HepG2 (cell line): ENCODE data around the gene HNRNPL. TPM values are rescaled to one million over a fixed set of nuclear protein-coding genes. Genes with fewer than 3 reads are reported as not detected.
A peak's percentile ranks its signal among the peaks of the same experiment; 100 is the strongest.
"Not testable (repeated sequence)": the region's sequence is repeated elsewhere in the genome, so short reads cannot be mapped to it uniquely, and the experiment has no call there.

Experiments used
- ARID5B ChIP-seq: IDR thresholded peaks from 2 replicates; pipeline ENCODE4 v1.4.0; 2020; ENCODE audit warnings: mild to moderate bottlenecking, missing genetic modification reagents
- BHLHE40 ChIP-seq: IDR thresholded peaks from 2 replicates; pipeline ENCODE4 v1.6.1; 2011; ENCODE audit warnings: low read length, improper control_type of control experiment
- MAFK ChIP-seq, 2 experiments: IDR thresholded peaks in 1 of 2; conservative IDR thresholded peaks in 1 of 2; 2 replicates each; pipeline ENCODE4 v1.6.1; 2011; ENCODE audit warnings: improper control_type of control experiment in 2 of 2, low read length in 2 of 2
- NR2F6 ChIP-seq, 2 experiments: IDR thresholded peaks; 2 replicates each; pipeline ENCODE4 v1.6.1; 2016; ENCODE audit warnings: antibody characterized with exemption in 1 of 2, mild to moderate bottlenecking in 1 of 2
- PATZ1 ChIP-seq: sonication (generic); formaldehyde crosslinking; IDR thresholded peaks from 2 replicates; pipeline ENCODE4 v1.4.0; 2020; ENCODE audit warnings: missing genetic modification reagents
- PHF21A ChIP-seq: sonication (generic); formaldehyde crosslinking; IDR thresholded peaks from 2 replicates; pipeline ENCODE4 v1.5.0; 2020; ENCODE audit warnings: mild to moderate bottlenecking, missing genetic modification reagents
- PHF8 ChIP-seq: sonication (generic); formaldehyde crosslinking; IDR thresholded peaks from 2 replicates; pipeline ENCODE4 v1.5.0; 2020; ENCODE audit warnings: missing genetic modification reagents
- SOX6 ChIP-seq, 2 experiments: fragments of 450-650 bp in 1 of 2; sonication (generic) in 1 of 2; formaldehyde crosslinking in 1 of 2; IDR thresholded peaks; 2 replicates each; pipeline versions ENCODE4 v1.4.0 to v1.6.1; 2017 to 2020; ENCODE audit warnings: antibody characterized with exemption in 1 of 2, mild to moderate bottlenecking in 1 of 2, missing genetic modification reagents in 1 of 2
- SPEN ChIP-seq: sonication (generic); formaldehyde crosslinking; IDR thresholded peaks from 2 replicates; pipeline ENCODE4 v1.5.1; 2020; ENCODE audit warnings: low read depth, mild to moderate bottlenecking, missing genetic modification reagents
- TBX2 ChIP-seq: sonication (generic); formaldehyde crosslinking; IDR thresholded peaks from 2 replicates; pipeline ENCODE4 v1.5.0; 2020; ENCODE audit warnings: missing genetic modification reagents, mild to moderate bottlenecking, borderline replicate concordance
- ZBTB7B ChIP-seq: sonication (generic); formaldehyde crosslinking; IDR thresholded peaks from 2 replicates; pipeline ENCODE4 v1.4.0; 2020; ENCODE audit warnings: missing genetic modification reagents
- ZFY ChIP-seq: sonication (generic); formaldehyde crosslinking; IDR thresholded peaks from 2 replicates; pipeline ENCODE4 v1.4.0; 2020; ENCODE audit warnings: missing genetic modification reagents
- ZNF263 ChIP-seq: sonication (generic); formaldehyde crosslinking; IDR thresholded peaks from 2 replicates; pipeline ENCODE4 v1.4.0; 2020; ENCODE audit warnings: missing genetic modification reagents
- polyA plus RNA-seq, 8 experiments: library from polyadenylated mRNA; depleted of rRNA in 3 of 8; stranded (reverse) in 7 of 8; unstranded in 1 of 8; fragments of >200 nt; fragmentation: Illumina TruSeq in 4 of 8; extraction: Trizol in 4 of 8; gene quantifications; 2 replicates each; pipeline versions ENCODE4 v1.2.1 to v1.2.3, GENCODE V29; 2011 to 2016; ENCODE audit warnings: low read depth in 4 of 8, missing spikeins in 1 of 8, mixed read lengths in 1 of 8; ENCODE audit not compliant: insufficient read depth in 1 of 8
- total RNA-seq, 5 experiments: library from RNA; depleted of rRNA; stranded (reverse); fragments of >200 nt; fragmentation: Illumina TruSeq; extraction: Trizol; gene quantifications; 2 replicates each; pipeline ENCODE4 v1.2.3, GENCODE V29; 2016; ENCODE audit warnings: low read depth in 1 of 5
- TF ChIP-seq, protein P1 (sequence below): sonication (generic); formaldehyde crosslinking; IDR thresholded peaks from 2 replicates; pipeline ENCODE4 v1.9.0; 2022; ENCODE audit warnings: missing genetic modification reagents, mild to moderate bottlenecking, borderline replicate concordance

HNRNPL gene
- total and polyA plus RNA-seq, 2 of the 13 experiments (the other 11 are each of a cell fraction or from before 2014, with no cell fraction given) = 156 to 278 TPM

GRCh38 chr19:38859631-38860204 is 9.9 kb upstream of the HNRNPL start (continued):
- peak; percentile 50 for TF ChIP-seq NR2F6 (IDR thresholded peaks at IDR 0.05)
- TF ChIP-seq NR2F6 (CRISPR knock-in tag; IDR thresholded peaks at IDR 0.05) = peak; percentile 63
- not testable (repeated sequence) for TF ChIP-seq SOX6 (IDR thresholded peaks at IDR 0.05)
- TF ChIP-seq SOX6 (CRISPR knock-in tag; IDR thresholded peaks at IDR 0.05) = 0 out of 2 replicates have a peak, but pooled peaks have one; percentile 15
- peak; percentile 31; the same call in 1 of the 2 replicates for TF ChIP-seq TBX2 (CRISPR knock-in tag)
- TF ChIP-seq ARID5B = 0 out of 2 replicates have a peak, but pooled peaks have one; percentile 35
- TF ChIP-seq BHLHE40 = 0 out of 2 replicates have a peak, but pooled peaks have one; percentile 12
- TF ChIP-seq ZFY (CRISPR knock-in tag) = peak; percentile 37; the same call in 1 of the 2 replicates
- peak; percentile 57 to 77; a peak in 3 of 4 replicates for TF ChIP-seq MAFK (conservative IDR thresholded peaks at IDR 0.05 in 1 of 2, IDR thresholded peaks at IDR 0.05 in 1 of 2; ENCODE audit: low read length in 2 of 2)
- peak; percentile 37; the same call in 1 of the 2 replicates for TF ChIP-seq PHF8
- TF ChIP-seq, protein P1, sequence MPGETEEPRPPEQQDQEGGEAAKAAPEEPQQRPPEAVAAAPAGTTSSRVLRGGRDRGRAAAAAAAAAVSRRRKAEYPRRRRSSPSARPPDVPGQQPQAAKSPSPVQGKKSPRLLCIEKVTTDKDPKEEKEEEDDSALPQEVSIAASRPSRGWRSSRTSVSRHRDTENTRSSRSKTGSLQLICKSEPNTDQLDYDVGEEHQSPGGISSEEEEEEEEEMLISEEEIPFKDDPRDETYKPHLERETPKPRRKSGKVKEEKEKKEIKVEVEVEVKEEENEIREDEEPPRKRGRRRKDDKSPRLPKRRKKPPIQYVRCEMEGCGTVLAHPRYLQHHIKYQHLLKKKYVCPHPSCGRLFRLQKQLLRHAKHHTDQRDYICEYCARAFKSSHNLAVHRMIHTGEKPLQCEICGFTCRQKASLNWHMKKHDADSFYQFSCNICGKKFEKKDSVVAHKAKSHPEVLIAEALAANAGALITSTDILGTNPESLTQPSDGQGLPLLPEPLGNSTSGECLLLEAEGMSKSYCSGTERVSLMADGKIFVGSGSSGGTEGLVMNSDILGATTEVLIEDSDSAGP (CRISPR knock-in tag) = 0 out of 2 replicates have a peak, but pooled peaks have one; percentile 4
- TF ChIP-seq ZBTB7B (CRISPR knock-in tag) = 0 out of 2 replicates have a peak, but pooled peaks have one; percentile 27
- TF ChIP-seq ZNF263 (CRISPR knock-in tag) = 0 out of 2 replicates have a peak, but pooled peaks have one; percentile 21
- TF ChIP-seq SPEN (CRISPR knock-in tag) = 0 out of 2 replicates have a peak, but pooled peaks have one; percentile 19
- 0 out of 2 replicates have a peak, but pooled peaks have one; percentile 42 for TF ChIP-seq PHF21A (CRISPR knock-in tag)
- TF ChIP-seq PATZ1 = peak; percentile 68
